ENCODE measurements around the gene NDUFS3.
"Not testable (repeated sequence)": the region's sequence is repeated elsewhere in the genome, so short reads cannot be mapped to it uniquely, and the experiment has no call there.

Gene NDUFS3

GRCh38 chr11:47550288-47551047 lies 28.4 kb upstream of the NDUFS3 start:
- DNase-seq (ENCODE audit: low spot score), result no peak
- no peak for TF ChIP-seq CTCF (IDR thresholded peaks at IDR 0.05; ENCODE audit: borderline replicate concordance, control extremely low read depth, extremely low read depth, insufficient read depth, missing control alignments)

GRCh38 chr11:47551086-47551485 lies 27.8 kb upstream of the NDUFS3 start:
- peak; percentile 53 for DNase-seq (ENCODE audit: low spot score)
- no peak for TF ChIP-seq CTCF (IDR thresholded peaks at IDR 0.05; ENCODE audit: borderline replicate concordance, control extremely low read depth, extremely low read depth, insufficient read depth, missing control alignments)
- in situ Hi-C loops (cut with MboI; ENCODE audit: low sequenced_read_pairs, unreplicated experiment), result no loop called here

More at GRCh38 chr11:47550288-47551047, 28.4 kb upstream of the NDUFS3 start:
- in situ Hi-C loops (cut with MboI; ENCODE audit: low sequenced_read_pairs, unreplicated experiment), result no loop called here

- TF ChIP-seq CTCF (IDR thresholded peaks at IDR 0.05; ENCODE audit: borderline replicate concordance, control extremely low read depth, extremely low read depth, insufficient read depth, missing control alignments), result no peak
- in situ Hi-C loops (cut with MboI; ENCODE audit: low sequenced_read_pairs, unreplicated experiment), result no loop called here
These were observed 26.8 kb upstream of the NDUFS3 start for GRCh38 chr11:47552056-47552565.

GRCh38 chr11:47552566-47553405 lies 26.1 kb upstream of the NDUFS3 start, which contains the start of gene CELF1:
CELF1 (minus strand) TSS chr11:47553132; CDS start chr11:47499523, 53,609 bp downstream.
- TF ChIP-seq CTCF (IDR thresholded peaks at IDR 0.05; ENCODE audit: borderline replicate concordance, control extremely low read depth, extremely low read depth, insufficient read depth, missing control alignments), result peak; percentile 90
- in situ Hi-C loops (cut with MboI; ENCODE audit: low sequenced_read_pairs, unreplicated experiment), result no loop called here
- DNase-seq (ENCODE audit: low spot score), result peak; percentile 95

More at GRCh38 chr11:47552056-47552565, 26.8 kb upstream of the NDUFS3 start:
- no peak for DNase-seq (ENCODE audit: low spot score)

- no peak for TF ChIP-seq CTCF (IDR thresholded peaks at IDR 0.05; ENCODE audit: borderline replicate concordance, control extremely low read depth, extremely low read depth, insufficient read depth, missing control alignments)
- no peak for DNase-seq (ENCODE audit: low spot score)
- in situ Hi-C loops (cut with MboI; ENCODE audit: low sequenced_read_pairs, unreplicated experiment), result no loop called here
These were observed 25.5 kb upstream of the NDUFS3 start for GRCh38 chr11:47553406-47553743.

- DNase-seq (ENCODE audit: low spot score); in situ Hi-C loops (cut with MboI; ENCODE audit: low sequenced_read_pairs, unreplicated experiment): not testable (repeated sequence)
These were observed 21.9 kb upstream of the NDUFS3 start for GRCh38 chr11:47557004-47557403.

All from GM13976 (cell line).